HEK293 (cell line): Measurements from ENCODE around the gene HMG20B.

Experiments
- GLI4 ChIP-seq: fragments of 450-650 bp; formaldehyde crosslinking; IDR thresholded peaks from 2 replicates; pipeline ENCODE4 v1.5.1; 2016; ENCODE audit warnings: missing biosample characterization, missing genetic modification characterization
- HOXA7 ChIP-seq: sonication (generic); formaldehyde crosslinking; IDR thresholded peaks from 2 replicates; pipeline ENCODE4 v1.8.1; 2022; ENCODE audit warnings: missing genetic modification reagents, borderline replicate concordance
- IKZF3 ChIP-seq: fragments of 450-650 bp; IDR thresholded peaks from 2 replicates; pipeline ENCODE4 v1.5.0; 2018; ENCODE audit warnings: missing biosample characterization, mild to moderate bottlenecking, missing genetic modification characterization, moderate library complexity
- INSM2 ChIP-seq: fragments of 450-650 bp; formaldehyde crosslinking; IDR thresholded peaks from 2 replicates; pipeline ENCODE4 v1.5.1; 2016; ENCODE audit warnings: missing biosample characterization, missing genetic modification characterization
- KLF8 ChIP-seq: fragments of 450-650 bp; formaldehyde crosslinking; IDR thresholded peaks from 2 replicates; pipeline ENCODE4 v1.5.1; 2016; ENCODE audit warnings: missing biosample characterization, missing genetic modification characterization
- REPIN1 ChIP-seq: fragments of 450-650 bp; formaldehyde crosslinking; IDR thresholded peaks from 2 replicates; pipeline ENCODE4 v1.5.1; 2017; ENCODE audit warnings: missing biosample characterization, missing genetic modification characterization, low read depth
- ZBTB7A ChIP-seq: fragments of 450-650 bp; formaldehyde crosslinking; IDR thresholded peaks from 2 replicates; pipeline ENCODE4 v1.5.1; 2016; ENCODE audit warnings: low read depth, missing biosample characterization, missing genetic modification characterization
- ZNF138 ChIP-seq: fragments of 450-650 bp; formaldehyde crosslinking; IDR thresholded peaks from 2 replicates; pipeline ENCODE4 v1.5.1; 2016; ENCODE audit warnings: missing biosample characterization, missing genetic modification characterization, borderline replicate concordance
- ZNF174 ChIP-seq: fragments of 450-650 bp; formaldehyde crosslinking; IDR thresholded peaks from 2 replicates; pipeline ENCODE4 v1.5.0; 2017; ENCODE audit warnings: missing biosample characterization, mild to moderate bottlenecking, missing genetic modification characterization
- ZNF175 ChIP-seq: fragments of 450-650 bp; formaldehyde crosslinking; IDR thresholded peaks from 2 replicates; pipeline ENCODE4 v1.5.1; 2016; ENCODE audit warnings: missing biosample characterization, missing genetic modification characterization
- ZNF18 ChIP-seq: fragments of 450-650 bp; formaldehyde crosslinking; IDR thresholded peaks from 2 replicates; pipeline ENCODE4 v1.5.1; 2016; ENCODE audit warnings: missing biosample characterization, missing genetic modification characterization
- ZNF184 ChIP-seq: fragments of 450-650 bp; IDR thresholded peaks from 2 replicates; pipeline ENCODE4 v1.5.1; 2018; ENCODE audit warnings: missing biosample characterization, mild to moderate bottlenecking, missing genetic modification characterization
- ZNF324 ChIP-seq: fragments of 450-650 bp; formaldehyde crosslinking; IDR thresholded peaks from 2 replicates; pipeline ENCODE4 v1.5.1; 2016; ENCODE audit warnings: missing biosample characterization, missing genetic modification characterization
- ZNF416 ChIP-seq: fragments of 450-650 bp; formaldehyde crosslinking; IDR thresholded peaks from 2 replicates; pipeline ENCODE4 v1.5.1; 2016; ENCODE audit warnings: missing biosample characterization, missing genetic modification characterization
- ZNF580 ChIP-seq: fragments of 450-650 bp; formaldehyde crosslinking; IDR thresholded peaks from 2 replicates; pipeline ENCODE4 v1.5.1; 2016; ENCODE audit warnings: missing biosample characterization, missing genetic modification characterization
- ZNF791 ChIP-seq: fragments of 450-650 bp; formaldehyde crosslinking; IDR thresholded peaks from 2 replicates; pipeline ENCODE4 v1.5.1; 2016; ENCODE audit warnings: missing biosample characterization, missing genetic modification characterization
- ZSCAN23 ChIP-seq: fragments of 450-650 bp; formaldehyde crosslinking; IDR thresholded peaks from 2 replicates; pipeline ENCODE4 v1.5.1; 2016; ENCODE audit warnings: missing biosample characterization, missing genetic modification characterization
- ZSCAN30 ChIP-seq: fragments of 450-650 bp; IDR thresholded peaks from 2 replicates; pipeline ENCODE4 v1.5.1; 2018; ENCODE audit warnings: missing biosample characterization, mild to moderate bottlenecking, missing genetic modification characterization, moderate library complexity
- ZSCAN5A ChIP-seq: fragments of 450-650 bp; formaldehyde crosslinking; IDR thresholded peaks from 2 replicates; pipeline ENCODE4 v1.5.1; 2016; ENCODE audit warnings: missing biosample characterization, missing genetic modification characterization
- TF ChIP-seq, protein P1 (sequence below): fragments of 450-650 bp; formaldehyde crosslinking; IDR thresholded peaks from 2 replicates; pipeline ENCODE4 v1.5.1; 2016; ENCODE audit warnings: missing biosample characterization, missing genetic modification characterization
- TF ChIP-seq, protein P2 (sequence below): fragments of 450-650 bp; formaldehyde crosslinking; IDR thresholded peaks from 2 replicates; pipeline ENCODE4 v1.5.1; 2017; ENCODE audit warnings: missing biosample characterization, missing genetic modification characterization
- TF ChIP-seq, protein P3 (sequence below): fragments of 450-650 bp; formaldehyde crosslinking; IDR thresholded peaks from 2 replicates; pipeline ENCODE4 v1.5.1; 2016; ENCODE audit warnings: missing biosample characterization, missing genetic modification characterization, borderline replicate concordance

The HMG20B gene

GRCh38 chr19:3627351-3627723 lies 54.6 kb downstream of the HMG20B start (continued):
- TF ChIP-seq ZSCAN5A (tag by site-specific recombination): 0 out of 2 replicates have a peak, but pooled peaks have one; percentile 47
- no peak for TF ChIP-seq ZNF174 (tag by site-specific recombination)
- TF ChIP-seq, protein P1, sequence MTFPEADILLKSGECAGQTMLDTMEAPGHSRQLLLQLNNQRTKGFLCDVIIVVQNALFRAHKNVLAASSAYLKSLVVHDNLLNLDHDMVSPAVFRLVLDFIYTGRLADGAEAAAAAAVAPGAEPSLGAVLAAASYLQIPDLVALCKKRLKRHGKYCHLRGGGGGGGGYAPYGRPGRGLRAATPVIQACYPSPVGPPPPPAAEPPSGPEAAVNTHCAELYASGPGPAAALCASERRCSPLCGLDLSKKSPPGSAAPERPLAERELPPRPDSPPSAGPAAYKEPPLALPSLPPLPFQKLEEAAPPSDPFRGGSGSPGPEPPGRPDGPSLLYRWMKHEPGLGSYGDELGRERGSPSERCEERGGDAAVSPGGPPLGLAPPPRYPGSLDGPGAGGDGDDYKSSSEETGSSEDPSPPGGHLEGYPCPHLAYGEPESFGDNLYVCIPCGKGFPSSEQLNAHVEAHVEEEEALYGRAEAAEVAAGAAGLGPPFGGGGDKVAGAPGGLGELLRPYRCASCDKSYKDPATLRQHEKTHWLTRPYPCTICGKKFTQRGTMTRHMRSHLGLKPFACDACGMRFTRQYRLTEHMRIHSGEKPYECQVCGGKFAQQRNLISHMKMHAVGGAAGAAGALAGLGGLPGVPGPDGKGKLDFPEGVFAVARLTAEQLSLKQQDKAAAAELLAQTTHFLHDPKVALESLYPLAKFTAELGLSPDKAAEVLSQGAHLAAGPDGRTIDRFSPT (tag by site-specific recombination): peak; percentile 9; the same call in 1 of the 2 replicates
- TF ChIP-seq ZNF175 (tag by site-specific recombination): no peak
- no peak for TF ChIP-seq HOXA7 (CRISPR knock-in tag)
- TF ChIP-seq KLF8 (tag by site-specific recombination): no peak
- TF ChIP-seq, protein P2, sequence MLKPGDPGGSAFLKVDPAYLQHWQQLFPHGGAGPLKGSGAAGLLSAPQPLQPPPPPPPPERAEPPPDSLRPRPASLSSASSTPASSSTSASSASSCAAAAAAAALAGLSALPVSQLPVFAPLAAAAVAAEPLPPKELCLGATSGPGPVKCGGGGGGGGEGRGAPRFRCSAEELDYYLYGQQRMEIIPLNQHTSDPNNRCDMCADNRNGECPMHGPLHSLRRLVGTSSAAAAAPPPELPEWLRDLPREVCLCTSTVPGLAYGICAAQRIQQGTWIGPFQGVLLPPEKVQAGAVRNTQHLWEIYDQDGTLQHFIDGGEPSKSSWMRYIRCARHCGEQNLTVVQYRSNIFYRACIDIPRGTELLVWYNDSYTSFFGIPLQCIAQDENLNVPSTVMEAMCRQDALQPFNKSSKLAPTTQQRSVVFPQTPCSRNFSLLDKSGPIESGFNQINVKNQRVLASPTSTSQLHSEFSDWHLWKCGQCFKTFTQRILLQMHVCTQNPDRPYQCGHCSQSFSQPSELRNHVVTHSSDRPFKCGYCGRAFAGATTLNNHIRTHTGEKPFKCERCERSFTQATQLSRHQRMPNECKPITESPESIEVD (tag by site-specific recombination): no peak
- peak; percentile 25; the same call in 1 of the 2 replicates for TF ChIP-seq INSM2 (tag by site-specific recombination)
- TF ChIP-seq, protein P3, sequence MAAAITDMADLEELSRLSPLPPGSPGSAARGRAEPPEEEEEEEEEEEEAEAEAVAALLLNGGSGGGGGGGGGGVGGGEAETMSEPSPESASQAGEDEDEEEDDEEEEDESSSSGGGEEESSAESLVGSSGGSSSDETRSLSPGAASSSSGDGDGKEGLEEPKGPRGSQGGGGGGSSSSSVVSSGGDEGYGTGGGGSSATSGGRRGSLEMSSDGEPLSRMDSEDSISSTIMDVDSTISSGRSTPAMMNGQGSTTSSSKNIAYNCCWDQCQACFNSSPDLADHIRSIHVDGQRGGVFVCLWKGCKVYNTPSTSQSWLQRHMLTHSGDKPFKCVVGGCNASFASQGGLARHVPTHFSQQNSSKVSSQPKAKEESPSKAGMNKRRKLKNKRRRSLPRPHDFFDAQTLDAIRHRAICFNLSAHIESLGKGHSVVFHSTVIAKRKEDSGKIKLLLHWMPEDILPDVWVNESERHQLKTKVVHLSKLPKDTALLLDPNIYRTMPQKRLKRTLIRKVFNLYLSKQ (tag by site-specific recombination): no peak
- no peak for TF ChIP-seq ZNF416
- TF ChIP-seq ZSCAN30 (tag by site-specific recombination): peak; percentile 52; the same call in 1 of the 2 replicates
- TF ChIP-seq IKZF3 (tag by site-specific recombination): no peak
- TF ChIP-seq GLI4: 0 out of 2 replicates have a peak, but pooled peaks have one; percentile 21
- no peak; the same call in 1 of the 2 replicates for TF ChIP-seq ZBTB7A (tag by site-specific recombination)
- no peak for TF ChIP-seq ZNF18 (tag by site-specific recombination)
- 0 out of 2 replicates have a peak, but pooled peaks have one; percentile 41 for TF ChIP-seq ZNF184
- 0 out of 2 replicates have a peak, but pooled peaks have one; percentile 23 for TF ChIP-seq ZSCAN23
- TF ChIP-seq ZNF791: 0 out of 2 replicates have a peak, but pooled peaks have one; percentile 15
- peak; percentile 18; the same call in 1 of the 2 replicates for TF ChIP-seq ZNF324
- TF ChIP-seq ZNF580 (tag by site-specific recombination): peak; percentile 73; the same call in 1 of the 2 replicates
- TF ChIP-seq ZNF138: no peak
- TF ChIP-seq REPIN1 (tag by site-specific recombination): 0 out of 2 replicates have a peak, but pooled peaks have one; percentile 20
